GM12878 (cell line): ENCODE data around the gene FBXW7. TPM values are rescaled to one million over a fixed set of nuclear protein-coding genes. Genes with fewer than 3 reads are reported as not detected.

ENCODE experiments used
- ATAC-seq: fragments of 200-7000 bp; cut with Tn5 transposase; 3 replicates; pipeline ENCODE4 v1.9.1; 2020; ENCODE audit warnings: mild to moderate bottlenecking, moderate library complexity
- BruUV-seq: library from RNA; stranded (reverse); fragments of 400-500 nt; replicated peaks from 2 replicates; lab custom pipeline; 2021; lab: Mats Ljungman, UMichigan
- CTCF ChIA-PET: fragments of 300-600 bp; sonication (Branson Sonifier 250); formaldehyde crosslinking; extraction: SDS; loops from one replicate; lab custom pipeline; 2021; ENCODE audit warnings: inconsistent platforms; lab: Yijun Ruan, JAX
- POLR2A ChIA-PET: fragments of 350-600 bp; formaldehyde crosslinking; extraction: SDS; loops from one replicate; lab custom pipeline; 2021; ENCODE audit warnings: inconsistent platforms; lab: Charles Lee
- RAD21 ChIA-PET: fragments of 300-600 bp; sonication (Branson Sonifier 250); formaldehyde crosslinking; loops from one replicate; lab custom pipeline; 2023; ENCODE audit warnings: antibody characterized with exemption; ENCODE audit not compliant: unreplicated experiment; lab: Charles Lee
- SMC1A ChIA-PET: fragments of 300-600 bp; sonication (Branson Sonifier 250); formaldehyde crosslinking; loops from one replicate; lab custom pipeline; 2023; ENCODE audit not compliant: unreplicated experiment, uncharacterized antibody; lab: Charles Lee
- DNase-seq: peaks from one replicate; pipeline ENCODE4 v3.0.0-alpha.2; 2011; ENCODE audit warnings: low read depth, low spot score
- FAIRE-seq: peaks from 3 replicates; lab custom pipeline; 2011; peaks lifted over from hg19 to GRCh38; lab: Jason Lieb, UNC
- H2AFZ ChIP-seq: 2 replicates; pipeline ENCODE4 v1.6.0; 2011; ENCODE audit warnings: low read depth, low read length, control low read depth; ENCODE audit not compliant: control insufficient read depth
- H3K27ac ChIP-seq: 2 replicates; pipeline ENCODE4 v1.5.1; 2011; ENCODE audit warnings: control low read depth; ENCODE audit not compliant: control insufficient read depth, insufficient read depth
- H3K27me3 ChIP-seq, 2 experiments: replicated peaks in 1 of 2; 2 replicates each; pipeline versions ENCODE4 v1.6.0 to v1.6.1; 2011; ENCODE audit warnings: low read length in 1 of 2; ENCODE audit not compliant: control insufficient read depth in 2 of 2, insufficient read depth in 2 of 2
- H3K36me3 ChIP-seq, 2 experiments: 2 replicates each; pipeline ENCODE4 v1.5.1; 2011; ENCODE audit warnings: low read length in 1 of 2; ENCODE audit not compliant: control insufficient read depth in 2 of 2, insufficient read depth in 2 of 2
- H3K4me1 ChIP-seq: 2 replicates; pipeline ENCODE4 v1.6.1; 2011; ENCODE audit warnings: mild to moderate bottlenecking, low read length, moderate library complexity, mixed read lengths; ENCODE audit not compliant: control insufficient read depth, insufficient read depth
- H3K4me2 ChIP-seq: 2 replicates; pipeline ENCODE4 v1.6.0; 2011; ENCODE audit warnings: control low read depth; ENCODE audit not compliant: control insufficient read depth, insufficient read depth
- H3K4me3 ChIP-seq: fragments of 200-600 bp; sonication (generic); 2 replicates; pipeline ENCODE4 v1.5.1; 2016
- H3K79me2 ChIP-seq: 2 replicates; pipeline ENCODE4 v1.6.0; 2011; ENCODE audit warnings: low read length; ENCODE audit not compliant: control insufficient read depth, insufficient read depth
- H3K9ac ChIP-seq: 2 replicates; pipeline ENCODE4 v1.8.0; 2011; ENCODE audit warnings: low read length, control low read depth, mixed read lengths; ENCODE audit not compliant: control insufficient read depth, insufficient read depth
- H3K9me3 ChIP-seq: replicated peaks from 3 replicates; pipeline ENCODE4 v1.5.1; 2011; ENCODE audit warnings: mild to moderate bottlenecking, low read length; ENCODE audit not compliant: control insufficient read depth, insufficient read depth
- H4K20me1 ChIP-seq: 2 replicates; pipeline ENCODE4 v1.6.0; 2011; ENCODE audit not compliant: control insufficient read depth, insufficient read depth
- ATF2 ChIP-seq: IDR thresholded peaks from 2 replicates; pipeline ENCODE4 v1.6.1; 2012; ENCODE audit warnings: low read length, inconsistent platforms
- ATF7 ChIP-seq: fragments of 450-650 bp; IDR thresholded peaks from 2 replicates; pipeline ENCODE4 v1.6.1; 2016; ENCODE audit warnings: low read depth, mild to moderate bottlenecking
- E2F8 ChIP-seq: fragments of 450-650 bp; IDR thresholded peaks from 2 replicates; pipeline ENCODE4 v1.6.1; 2018; ENCODE audit warnings: mild to moderate bottlenecking, low read depth, moderate library complexity; ENCODE audit not compliant: partially characterized antibody
- EED ChIP-seq: sonication (generic); IDR thresholded peaks from 2 replicates; pipeline ENCODE4 v1.6.1; 2016; ENCODE audit warnings: antibody characterized with exemption, low read depth
- FOXM1 ChIP-seq: IDR thresholded peaks from 2 replicates; pipeline ENCODE4 v1.6.1; 2012; ENCODE audit warnings: low read depth, mild to moderate bottlenecking, inconsistent platforms, low read length, moderate library complexity
- IRF3 ChIP-seq: fragments of 450-650 bp; IDR thresholded peaks from 2 replicates; pipeline ENCODE4 v1.6.1; 2014; ENCODE audit warnings: mild to moderate bottlenecking
- MXI1 ChIP-seq: fragments of 150-350 bp; IDR thresholded peaks from 2 replicates; pipeline ENCODE4 v1.6.1; 2011; ENCODE audit warnings: low read depth, mild to moderate bottlenecking, inconsistent platforms, low read length, improper control_type of control experiment
- RB1 ChIP-seq: fragments of 450-650 bp; formaldehyde crosslinking; IDR thresholded peaks from 2 replicates; pipeline ENCODE4 v1.6.1; 2017; ENCODE audit warnings: mild to moderate bottlenecking, borderline replicate concordance
- SKIL ChIP-seq: fragments of 450-650 bp; IDR thresholded peaks from 2 replicates; pipeline ENCODE4 v1.6.1; 2017; ENCODE audit warnings: mild to moderate bottlenecking, low read depth, inconsistent platforms; ENCODE audit not compliant: poor library complexity, severe bottlenecking
- TCF12 ChIP-seq: IDR thresholded peaks from 2 replicates; pipeline ENCODE4 v1.6.1; 2011; ENCODE audit warnings: low read depth, mild to moderate bottlenecking, low read length
- YY1 ChIP-seq: IDR thresholded peaks from 2 replicates; pipeline ENCODE4 v1.6.1; 2011; ENCODE audit warnings: low read depth, mild to moderate bottlenecking, low read length
- ZBTB4 ChIP-seq: fragments of 450-650 bp; formaldehyde crosslinking; IDR thresholded peaks from 2 replicates; pipeline ENCODE4 v1.4.0; 2022; ENCODE audit warnings: mild to moderate bottlenecking, moderate library complexity
- ZNF24 ChIP-seq: fragments of 450-650 bp; IDR thresholded peaks from 2 replicates; pipeline ENCODE4 v1.6.1; 2017; ENCODE audit warnings: antibody characterized with exemption, mild to moderate bottlenecking
- WGBS: methylation state at CpG from one replicate; pipeline ENCODE4 v1.1.6; 2016; ENCODE audit warnings: low lambda C conversion rate; ENCODE audit not compliant: insufficient replicate concordance, insufficient coverage; ENCODE audit errors: missing lambda C conversion rate; 5-methylcytosine and 5-hydroxymethylcytosine counted together
- in situ Hi-C: fragments of 300-500 bp; cut with MboI; formaldehyde crosslinking; loops from 9 replicates; pipeline ENCODE4 v1.14.3; 2018; ENCODE audit warnings: mixed read lengths
- intact Hi-C: fragments of 100-400 bp; cut with micrococcal nuclease; formaldehyde crosslinking; loops from one replicate; pipeline ENCODE4 v1.14.2; 2022; ENCODE audit not compliant: unreplicated experiment
- polyA plus RNA-seq, 11 experiments: library from polyadenylated mRNA; depleted of rRNA in 4 of 11; unstranded in 6 of 11; stranded (reverse) in 5 of 11; fragments of >200 nt; fragmentation: Nextera tagmentation in 4 of 11; fragmentation: Illumina TruSeq in 1 of 11; extraction: Ambion mirVana in 4 of 11; extraction: Trizol in 1 of 11; gene quantifications; 1 replicate in 1 of 11; 2 replicates in 10 of 11; pipeline versions ENCODE4 v1.2.1 to v1.2.3, GENCODE V29; 2011 to 2016; ENCODE audit warnings: inconsistent platforms in 2 of 11, missing spikeins in 2 of 11, low read depth in 1 of 11
- total RNA-seq, 4 experiments: library from RNA; depleted of rRNA in 3 of 4; stranded (reverse); fragments of >200 nt in 3 of 4; fragmentation: Illumina TruSeq in 1 of 4; extraction: Trizol in 1 of 4; gene quantifications; 2 replicates each; pipeline versions ENCODE4 v1.2.1 to v1.2.3, GENCODE V29; 2013 to 2021

Gene FBXW7
- total and polyA plus RNA-seq, 10 of the 15 experiments (the other 5 are each of a cell fraction or from before 2014, with no cell fraction given) = 35.8 to 118 (median 47.2) TPM

GRCh38 chr4:152304220-152304619, 231.7 kb downstream of the FBXW7 start:
- no peak for FAIRE-seq
- 13% methylated on average over 5 of the region's 5 CpGs for WGBS
- TF ChIP-seq IRF3 (no peak), ZBTB4 (CRISPR knock-in tag) (no peak), MXI1 (no peak), RB1 (no peak), TCF12 (peak; percentile 68; the same call in 1 of the 2 replicates), SKIL (peak; percentile 56), FOXM1 (peak; percentile 87), ATF2 (peak; percentile 86), ZNF24 (no peak), EED (peak; percentile 58), E2F8 (no peak), YY1 (no peak), ATF7 (peak; percentile 47; the same call in 1 of the 2 replicates)

More at GRCh38 chr4:152304220-152304619, 231.7 kb downstream of the FBXW7 start:
- no peak overlapping the region for H3K9ac ChIP-seq
- H3K27me3 ChIP-seq = no peaks in the 10 kb centered on the region
- no TSS peak for BruUV-seq
- peak overlapping the region; percentile 28; the same call in 1 of the 2 replicates for H3K27ac ChIP-seq
- ATAC-seq (peak; percentile 95), DNase-seq (peak; percentile 71)
- H3K4me3 ChIP-seq = no peak overlapping the region
- H2AFZ ChIP-seq = no peak overlapping the region
- intact Hi-C loops (loop anchor here (1.0 to 10.0 kb wide), 6 partner anchors 26 to 416 kb away; no protein-coding TSS in a partner anchor), in situ Hi-C loops (no loop called here)
- no peaks in the 10 kb centered on the region for H3K36me3 ChIP-seq
- ChIA-PET POLR2A (no interaction called here), CTCF (interaction anchor here (1.0 to 1.3 kb wide), 2 partner anchors 45 to 49 kb away, joined by 3 to 5 read pairs; no protein-coding TSS in a partner anchor), RAD21 (interaction anchor here (0.5 to 4.4 kb wide), 9 partner anchors 10 to 561 kb away, joined by 3 to 28 read pairs (median 4); no protein-coding TSS in a partner anchor), SMC1A (interaction anchor here (0.6 to 5.5 kb wide), 13 partner anchors 8 to 98 kb away, joined by 3 to 43 read pairs (median 3); no protein-coding TSS in a partner anchor)
- no peaks in the 10 kb centered on the region for H3K79me2 ChIP-seq
- H3K4me1 ChIP-seq = no peaks in the 10 kb centered on the region
- H3K9me3 ChIP-seq = no peaks in the 10 kb centered on the region
- H4K20me1 ChIP-seq = no peaks in the 10 kb centered on the region
- no peak overlapping the region for H3K4me2 ChIP-seq
